GM21723 (cell line): ENCODE results near the gene EHMT2.
A peak's percentile ranks its signal among the peaks of the same experiment; 100 is the strongest.
"Not testable (repeated sequence)": the region's sequence is repeated elsewhere in the genome, so short reads cannot be mapped to it uniquely, and the experiment has no call there.

Experiments used
- ATAC-seq: cut with Tn5 transposase; IDR thresholded peaks from one replicate; pipeline ENCODE4 v1.9.1; 2021; ENCODE audit warnings: mild to moderate bottlenecking, moderate library complexity; ENCODE audit not compliant: unreplicated experiment

EHMT2 gene

DNA sequence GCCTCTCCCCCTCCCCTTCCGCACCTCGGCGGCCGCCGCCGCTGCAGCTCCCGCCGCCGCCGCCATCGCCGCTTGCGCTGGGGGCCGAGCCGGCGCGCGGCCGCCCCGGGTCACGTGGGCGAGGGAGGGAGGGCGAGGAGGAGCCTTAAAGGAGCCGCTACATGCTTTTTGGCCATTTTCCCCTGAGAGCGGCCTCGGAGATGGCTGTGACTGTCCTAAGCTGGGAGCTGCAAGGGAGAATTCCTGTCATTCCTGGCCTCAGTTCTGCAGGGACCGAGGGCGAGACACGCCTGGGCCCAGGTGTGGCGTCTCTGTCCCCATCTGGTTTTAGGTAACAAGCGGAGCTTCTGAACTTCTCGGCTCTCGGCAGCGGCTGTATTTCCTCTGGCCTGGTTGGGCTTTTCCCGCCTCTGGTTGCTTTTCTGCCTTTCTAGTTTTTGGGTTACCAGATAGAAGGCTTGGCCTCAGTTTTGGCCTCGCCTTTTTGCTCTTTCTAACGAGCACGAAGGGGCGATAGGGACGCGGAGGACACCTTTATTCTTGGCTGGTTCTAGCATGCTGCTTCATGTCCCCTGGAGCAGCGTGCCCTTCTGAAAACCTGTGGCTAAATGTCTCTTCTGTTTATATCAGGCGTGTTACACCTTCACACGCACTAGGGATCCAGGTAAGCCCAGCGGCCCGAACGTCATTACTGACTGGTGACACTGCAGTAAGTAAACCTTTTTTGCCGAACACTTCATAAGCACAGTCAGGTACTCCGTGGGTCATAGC, at the start of gene EHMT2:
EHMT2 (minus strand) TSS at position 87 of the 771 bp plus-strand sequence; CDS start at position 66, 21 bp downstream.
- peak; percentile 49 for ATAC-seq

- ATAC-seq: no peak
Measured at GRCh38 chr6:31947070-31947675, 49.7 kb upstream of the EHMT2 start.

GRCh38 chr6:31946370-31946885, 48.9 kb upstream of the EHMT2 start:
- no peak for ATAC-seq

DNA sequence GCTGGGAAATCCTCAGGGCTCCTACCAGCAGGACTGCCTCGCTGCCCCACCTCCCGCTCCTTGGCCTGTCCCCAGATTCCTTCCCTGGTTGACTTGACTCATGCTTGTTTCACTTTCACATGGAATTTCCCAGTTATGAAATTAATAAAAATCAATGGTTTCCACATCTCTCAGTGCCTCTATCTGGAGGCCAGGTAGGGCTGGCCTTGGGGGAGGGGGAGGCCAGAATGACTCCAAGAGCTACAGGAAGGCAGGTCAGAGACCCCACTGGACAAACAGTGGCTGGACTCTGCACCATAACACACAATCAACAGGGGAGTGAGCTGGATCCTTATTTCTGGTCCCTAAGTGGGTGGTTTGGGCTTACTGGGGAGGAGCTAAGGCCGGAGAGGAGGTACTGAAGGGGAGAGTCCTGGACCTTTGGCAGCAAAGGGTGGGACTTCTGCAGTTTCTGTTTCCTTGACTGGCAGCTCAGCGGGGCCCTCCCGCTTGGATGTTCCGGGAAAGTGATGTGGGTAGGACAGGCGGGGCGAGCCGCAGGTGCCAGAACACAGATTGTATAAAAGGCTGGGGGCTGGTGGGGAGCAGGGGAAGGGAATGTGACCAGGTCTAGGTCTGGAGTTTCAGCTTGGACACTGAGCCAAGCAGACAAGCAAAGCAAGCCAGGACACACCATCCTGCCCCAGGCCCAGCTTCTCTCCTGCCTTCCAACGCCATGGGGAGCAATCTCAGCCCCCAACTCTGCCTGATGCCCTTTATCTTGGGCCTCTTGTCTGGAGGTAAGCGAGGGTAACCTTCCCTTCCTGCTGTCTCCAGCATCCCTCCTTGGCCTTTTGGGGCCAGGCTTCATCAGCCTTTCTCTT, 48.2 kb upstream of the EHMT2 start, which contains the start of gene CFB:
CFB (plus strand) TSS at position 589 of the 863 bp plus-strand sequence; CDS start at position 716, 127 bp downstream.
- no peak for ATAC-seq

GRCh38 chr6:31945154-31945506, 47.6 kb upstream of the EHMT2 start:
- ATAC-seq: no peak

GRCh38 chr6:31943742-31944141, 46.2 kb upstream of the EHMT2 start:
- no peak for ATAC-seq

DNA sequence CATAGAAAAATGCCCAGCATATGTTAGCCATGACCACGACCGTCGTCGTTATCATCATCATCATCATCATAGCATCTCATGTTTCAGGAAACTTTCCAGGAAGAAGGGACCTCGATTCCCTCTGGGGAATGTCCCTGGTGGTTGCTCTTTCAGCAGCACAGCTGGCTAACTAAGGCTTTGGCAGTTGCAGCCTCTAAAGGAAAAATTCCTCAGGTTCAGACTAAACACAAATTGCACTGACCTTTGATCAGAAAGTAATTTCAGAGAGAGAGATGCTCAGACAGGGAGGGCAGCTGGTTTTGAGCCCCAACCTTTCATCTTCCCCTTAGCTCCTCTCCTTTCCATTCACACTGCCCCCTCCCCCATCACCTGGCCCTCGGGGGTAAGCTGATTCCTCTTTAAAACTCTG, 42.8 kb upstream of the EHMT2 start:
- no peak for ATAC-seq

DNA sequence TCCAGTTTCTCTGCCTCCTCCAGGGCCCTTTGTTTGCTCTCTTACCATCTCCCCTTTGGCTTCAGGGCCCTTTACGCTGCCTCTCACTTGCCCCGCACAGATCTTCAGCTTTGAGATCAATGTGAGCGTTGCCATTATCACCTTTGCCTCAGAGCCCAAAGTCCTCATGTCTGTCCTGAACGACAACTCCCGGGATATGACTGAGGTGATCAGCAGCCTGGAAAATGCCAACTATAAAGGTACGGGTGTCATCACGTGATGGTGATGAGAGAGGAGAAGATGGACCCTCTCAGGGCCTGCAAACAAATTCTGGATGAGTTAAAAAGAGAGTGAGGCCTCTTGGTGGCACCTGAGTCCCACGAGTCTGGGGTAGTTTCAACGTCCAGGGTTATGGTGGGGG, 38.3 kb upstream of the EHMT2 start:
- ATAC-seq: no peak

GRCh38 chr6:31935021-31935420, 37.5 kb upstream of the EHMT2 start:
- ATAC-seq: no peak

GRCh38 chr6:31933537-31933936, 36.0 kb upstream of the EHMT2 start:
- no peak for ATAC-seq

- ATAC-seq: not testable (repeated sequence)
Measured at GRCh38 chr6:31932137-31932536, 34.6 kb upstream of the EHMT2 start.

- no peak for ATAC-seq
Measured at GRCh38 chr6:31930962-31931361, 33.5 kb upstream of the EHMT2 start.

GRCh38 chr6:31928672-31928939, 31.1 kb upstream of the EHMT2 start:
- no peak for ATAC-seq

- ATAC-seq: no peak
Measured at GRCh38 chr6:31927863-31928671, 30.6 kb upstream of the EHMT2 start.

DNA sequence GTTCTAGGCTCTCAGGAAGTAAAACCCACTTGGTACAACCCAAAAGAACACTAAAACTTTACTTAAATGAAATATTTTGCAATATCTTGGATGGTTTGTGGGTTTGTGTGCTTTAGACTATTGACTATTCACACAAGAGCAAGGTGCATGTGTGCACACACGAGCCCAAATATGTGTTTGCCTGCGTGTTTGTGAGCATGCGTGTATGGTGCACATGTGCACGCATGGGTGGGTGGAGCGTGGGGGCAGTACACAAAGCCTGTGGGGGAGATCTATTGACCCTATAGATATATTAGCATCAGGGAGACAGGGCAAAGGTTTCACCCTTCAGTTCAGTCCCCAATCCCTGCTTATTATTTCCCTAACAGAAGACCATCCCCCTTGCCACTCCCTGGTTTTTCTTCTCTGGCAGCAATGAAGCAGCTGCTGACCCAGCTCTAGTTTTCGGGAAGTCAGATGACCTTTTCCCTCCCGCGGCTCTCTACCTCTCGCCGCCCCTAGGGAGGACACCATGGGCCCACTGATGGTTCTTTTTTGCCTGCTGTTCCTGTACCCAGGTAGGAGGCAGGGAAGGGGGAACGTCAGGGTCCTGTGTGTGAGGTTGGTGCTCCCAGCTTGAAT, 29.9 kb upstream of the EHMT2 start, which contains the start of gene C2:
C2 (plus strand) TSS at position 476 of the 621 bp plus-strand sequence; CDS start at position 512, 36 bp downstream.
- no peak for ATAC-seq

DNA sequence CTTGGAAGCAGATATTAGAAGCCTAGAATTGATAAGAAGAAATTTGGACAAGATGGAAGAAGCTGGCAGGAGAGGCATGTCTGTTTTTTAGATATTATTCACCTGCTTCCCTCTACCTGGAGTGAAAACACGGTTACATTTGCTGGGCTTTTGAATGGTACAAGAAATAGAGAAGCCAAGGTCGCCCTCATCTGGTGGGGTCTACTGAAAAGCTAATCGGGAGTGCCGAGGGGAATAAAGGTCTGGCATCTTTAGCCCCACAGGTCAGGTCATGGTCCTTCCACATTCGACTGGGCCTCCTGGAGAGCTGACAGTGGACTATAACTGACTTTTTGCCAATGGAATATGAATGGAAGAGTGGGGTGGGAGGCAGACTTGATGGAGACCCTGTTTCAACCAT, 25.4 kb upstream of the EHMT2 start:
- no peak for ATAC-seq

GRCh38 chr6:31920811-31921210, 23.3 kb upstream of the EHMT2 start:
- no peak for ATAC-seq

DNA sequence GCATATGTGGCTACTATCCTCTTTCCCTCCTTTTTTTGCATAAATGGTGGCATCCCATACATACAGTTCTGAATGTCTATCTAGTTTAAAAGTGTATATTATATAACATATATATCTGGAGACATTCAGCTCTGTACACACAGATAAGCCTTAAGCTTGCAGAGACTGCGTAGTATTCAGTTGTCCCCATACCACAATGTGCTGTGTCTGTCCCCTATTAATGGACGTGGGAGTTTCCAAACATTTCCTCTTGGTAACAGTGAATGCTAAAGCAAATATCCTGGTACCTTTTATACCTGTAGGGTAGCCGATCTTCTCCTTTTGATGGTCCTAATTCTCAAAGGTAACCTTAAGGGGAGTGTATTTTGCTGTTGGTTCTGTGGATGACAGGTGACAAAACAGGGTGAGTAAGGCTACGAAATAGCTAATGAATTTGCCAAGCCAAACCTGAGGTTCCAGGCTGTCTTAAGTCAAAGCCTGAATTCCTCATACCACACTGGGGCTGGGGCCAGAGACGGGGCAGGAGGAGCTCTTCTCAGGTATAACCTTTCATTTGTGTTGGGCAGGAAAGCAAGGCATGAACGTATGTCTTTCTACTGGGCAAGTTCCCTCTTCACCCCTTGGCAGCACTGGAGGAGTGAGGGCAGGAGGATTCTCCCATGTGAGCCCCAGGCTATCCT, 22.3 kb upstream of the EHMT2 start:
- ATAC-seq: no peak

- ATAC-seq: no peak
Measured at GRCh38 chr6:31918069-31918720, 20.7 kb upstream of the EHMT2 start.
